ENCODE measurements around the gene GPR143. TPM values are rescaled to one million over a fixed set of nuclear protein-coding genes. Genes with fewer than 3 reads are reported as not detected.

GPR143 gene
- total and polyA plus RNA-seq, 7 donors = 0.70 TPM; not detected in 6

DNA sequence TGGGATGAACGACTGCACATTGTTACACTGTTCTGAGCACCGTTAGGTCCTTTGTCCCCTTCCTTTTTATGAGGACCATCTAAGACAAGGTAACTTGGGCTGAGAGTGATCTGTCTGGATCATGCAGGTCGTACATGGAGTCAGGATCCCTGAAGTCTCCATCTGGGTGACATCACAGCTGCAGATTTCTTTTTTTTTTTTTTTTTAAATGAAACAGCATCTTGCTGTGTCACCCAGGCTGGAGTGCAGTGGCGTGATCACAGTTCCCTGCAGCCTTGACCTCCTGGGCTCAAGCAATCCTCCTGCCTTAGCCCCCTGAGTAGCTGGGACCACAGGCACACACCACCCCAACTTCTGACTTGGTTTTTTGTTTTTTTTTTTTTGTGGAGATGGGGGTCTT lies 37.1 kb upstream of the GPR143 start:
- no peaks in the 10 kb centered on the region for H3K36me3 ChIP-seq
- TF ChIP-seq, protein P1, sequence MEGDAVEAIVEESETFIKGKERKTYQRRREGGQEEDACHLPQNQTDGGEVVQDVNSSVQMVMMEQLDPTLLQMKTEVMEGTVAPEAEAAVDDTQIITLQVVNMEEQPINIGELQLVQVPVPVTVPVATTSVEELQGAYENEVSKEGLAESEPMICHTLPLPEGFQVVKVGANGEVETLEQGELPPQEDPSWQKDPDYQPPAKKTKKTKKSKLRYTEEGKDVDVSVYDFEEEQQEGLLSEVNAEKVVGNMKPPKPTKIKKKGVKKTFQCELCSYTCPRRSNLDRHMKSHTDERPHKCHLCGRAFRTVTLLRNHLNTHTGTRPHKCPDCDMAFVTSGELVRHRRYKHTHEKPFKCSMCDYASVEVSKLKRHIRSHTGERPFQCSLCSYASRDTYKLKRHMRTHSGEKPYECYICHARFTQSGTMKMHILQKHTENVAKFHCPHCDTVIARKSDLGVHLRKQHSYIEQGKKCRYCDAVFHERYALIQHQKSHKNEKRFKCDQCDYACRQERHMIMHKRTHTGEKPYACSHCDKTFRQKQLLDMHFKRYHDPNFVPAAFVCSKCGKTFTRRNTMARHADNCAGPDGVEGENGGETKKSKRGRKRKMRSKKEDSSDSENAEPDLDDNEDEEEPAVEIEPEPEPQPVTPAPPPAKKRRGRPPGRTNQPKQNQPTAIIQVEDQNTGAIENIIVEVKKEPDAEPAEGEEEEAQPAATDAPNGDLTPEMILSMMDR (IDR thresholded peaks at IDR 0.05) = no peak
- no peak for TF ChIP-seq POLR2A (IDR thresholded peaks at IDR 0.05)
- TF ChIP-seq EP300 (IDR thresholded peaks at IDR 0.05) = no peak
- no peak for TF ChIP-seq POLR2AphosphoS5 (IDR thresholded peaks at IDR 0.05)
- no peak overlapping the region for H3K27ac ChIP-seq
- DNase-seq = no peak
- 84 to 92% methylated on average over 4 of the region's 4 CpGs for WGBS, 2 donors
- no peak overlapping the region for H3K4me3 ChIP-seq
- H3K4me1 ChIP-seq = no peaks in the 10 kb centered on the region
- H3K27me3 ChIP-seq = no peaks in the 10 kb centered on the region
- H3K9me3 ChIP-seq = no peaks in the 10 kb centered on the region
- intact Hi-C loops (cut with DNase I) = no loop called here

DNA sequence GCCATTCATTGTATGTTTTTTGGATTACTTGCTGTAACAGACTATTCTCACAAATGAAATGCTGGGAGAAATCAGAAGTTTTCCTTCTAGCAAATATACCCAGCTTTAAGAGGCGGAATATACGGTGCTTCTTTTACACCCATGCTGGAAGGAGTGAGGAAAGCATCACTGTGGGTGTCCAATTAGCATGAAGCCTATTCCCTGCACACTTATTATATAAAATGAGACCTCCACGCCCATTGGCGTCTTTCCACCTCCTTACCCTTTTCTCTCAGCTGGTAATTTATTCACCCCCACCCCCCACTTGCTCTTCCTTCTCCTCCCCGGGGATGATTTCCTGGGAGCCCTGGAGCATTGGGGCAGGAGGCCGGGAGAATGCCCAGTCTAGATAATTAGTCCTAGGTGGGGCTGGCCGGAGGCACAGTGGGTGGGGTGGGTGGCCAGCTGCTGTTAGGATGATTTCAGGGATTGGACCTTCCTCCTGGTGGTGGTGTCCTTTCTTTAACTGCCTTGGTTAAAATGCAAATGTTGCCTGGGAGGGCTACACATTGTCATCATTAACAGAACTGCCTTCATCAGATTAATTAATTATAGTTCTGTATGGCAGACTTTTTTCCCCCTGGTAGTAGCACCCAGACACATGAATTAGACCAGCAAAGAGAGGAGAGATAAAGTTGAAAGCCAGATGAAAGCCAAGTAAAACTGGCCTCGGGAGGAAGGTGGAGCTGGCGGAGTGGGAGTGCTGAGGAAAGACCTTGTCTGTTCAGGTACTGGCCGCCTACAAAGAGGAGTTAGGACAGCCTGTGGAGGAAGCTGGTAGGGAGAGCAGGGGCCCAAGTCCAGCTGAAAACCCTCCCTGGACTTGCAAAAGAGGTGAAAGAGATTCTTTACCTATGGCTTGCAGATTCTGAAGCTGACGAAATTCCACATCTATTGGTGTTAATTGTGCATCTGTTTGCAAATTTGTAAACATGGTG lies 32.0 kb upstream of the GPR143 start:
- WGBS, 2 donors = 50 to 69% methylated on average over 11 of the region's 11 CpGs
- Histone ChIP-seq H3K27me3 (no peaks in the 10 kb centered on the region), H3K4me1 (no peaks in the 10 kb centered on the region), H3K36me3 (no peaks in the 10 kb centered on the region), H3K9me3 (no peaks in the 10 kb centered on the region), H3K27ac (no peak overlapping the region), H3K4me3 (no peak overlapping the region)
- intact Hi-C loops (cut with DNase I) = no loop called here
- DNase-seq = no peak
- TF ChIP-seq POLR2A (IDR thresholded peaks at IDR 0.05) (no peak), EP300 (IDR thresholded peaks at IDR 0.05) (no peak), POLR2AphosphoS5 (IDR thresholded peaks at IDR 0.05) (no peak)
- TF ChIP-seq, protein P1 (IDR thresholded peaks at IDR 0.05) = no peak

DNA sequence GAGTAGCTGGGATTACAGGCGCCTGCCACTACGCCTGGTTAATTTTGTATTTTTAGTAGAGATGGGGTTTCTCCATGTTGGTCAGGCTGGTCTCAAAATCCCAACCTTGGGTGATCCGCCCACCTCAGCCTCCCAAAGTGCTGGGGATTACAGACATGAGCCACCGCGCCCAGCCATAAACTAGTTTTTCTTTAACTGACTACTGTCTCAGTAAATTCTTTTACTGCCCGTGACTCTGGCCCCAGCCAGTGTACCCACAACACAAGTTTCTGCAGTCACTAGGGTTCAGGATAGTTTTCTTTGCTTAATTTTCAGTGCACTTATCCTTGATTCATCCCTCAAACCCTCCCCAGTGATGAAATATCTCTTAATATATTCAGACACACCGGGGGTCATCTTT lies 28.8 kb upstream of the GPR143 start:
- Histone ChIP-seq H3K27ac (no peak overlapping the region), H3K9me3 (no peaks in the 10 kb centered on the region), H3K4me1 (no peaks in the 10 kb centered on the region), H3K4me3 (no peak overlapping the region), H3K27me3 (no peaks in the 10 kb centered on the region), H3K36me3 (no peaks in the 10 kb centered on the region)
- WGBS, 2 donors = 23 to 71% methylated on average over 7 of the region's 7 CpGs
- no peak for TF ChIP-seq POLR2AphosphoS5 (IDR thresholded peaks at IDR 0.05)
- TF ChIP-seq, protein P1 (IDR thresholded peaks at IDR 0.05) = no peak
- no peak for TF ChIP-seq EP300 (IDR thresholded peaks at IDR 0.05)
- no peak for TF ChIP-seq POLR2A (IDR thresholded peaks at IDR 0.05)
- DNase-seq = no peak
- intact Hi-C loops (cut with DNase I) = no loop called here

DNA sequence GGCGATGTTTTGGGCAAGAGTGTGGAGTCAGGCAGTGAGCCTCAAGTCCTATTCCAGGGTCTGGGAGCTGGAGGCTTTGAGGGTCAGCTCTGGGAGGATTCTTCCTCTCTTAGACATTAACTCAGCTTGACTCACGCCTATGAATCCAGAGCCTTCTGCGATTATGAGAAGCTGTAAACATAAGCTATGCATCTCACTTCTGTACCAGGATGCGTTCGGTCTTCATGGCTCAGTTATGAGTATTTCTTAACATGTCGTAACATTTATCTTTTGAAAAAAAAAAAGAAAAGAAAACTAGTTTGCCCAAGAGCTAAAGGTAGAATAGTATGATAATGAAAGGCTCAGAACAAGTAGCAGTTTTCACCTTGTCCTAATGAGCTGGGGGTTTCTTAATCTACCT lies 25.2 kb upstream of the GPR143 start:
- 91 to 93% methylated on average over 6 of the region's 6 CpGs for WGBS, 2 donors
- no peak overlapping the region for H3K27ac ChIP-seq
- no peak for DNase-seq
- H3K9me3 ChIP-seq = no peaks in the 10 kb centered on the region
- no peak overlapping the region for H3K4me3 ChIP-seq
- intact Hi-C loops (cut with DNase I) = no loop called here
- peaks cover 0 to 6% (median 0%) of the 10 kb centered on the region in 3 donors for H3K27me3 ChIP-seq
- peaks cover 0 to 6% (median 0%) of the 10 kb centered on the region in 4 donors for H3K4me1 ChIP-seq
- TF ChIP-seq, protein P1 (IDR thresholded peaks at IDR 0.05) = no peak
- no peak for TF ChIP-seq EP300 (IDR thresholded peaks at IDR 0.05)
- no peaks in the 10 kb centered on the region for H3K36me3 ChIP-seq

Measured in sigmoid colon (tissue), 7 donors.